Measurements from ENCODE around the gene PHACTR4.
"Not testable (repeated sequence)": the region's sequence is repeated elsewhere in the genome, so short reads cannot be mapped to it uniquely, and the experiment has no call there.

PHACTR4 gene

GRCh38 chr1:28494737-28495136, 125.2 kb downstream of the PHACTR4 start:
- no peak for DNase-seq (ENCODE audit: low read depth, low spot score)

GRCh38 chr1:28499553-28499952, 130.0 kb downstream of the PHACTR4 start:
- no peak for DNase-seq (ENCODE audit: low read depth, low spot score)

- no peak for DNase-seq (ENCODE audit: low read depth, low spot score)
Observed at GRCh38 chr1:28501925-28502324, 132.4 kb downstream of the PHACTR4 start.

DNA sequence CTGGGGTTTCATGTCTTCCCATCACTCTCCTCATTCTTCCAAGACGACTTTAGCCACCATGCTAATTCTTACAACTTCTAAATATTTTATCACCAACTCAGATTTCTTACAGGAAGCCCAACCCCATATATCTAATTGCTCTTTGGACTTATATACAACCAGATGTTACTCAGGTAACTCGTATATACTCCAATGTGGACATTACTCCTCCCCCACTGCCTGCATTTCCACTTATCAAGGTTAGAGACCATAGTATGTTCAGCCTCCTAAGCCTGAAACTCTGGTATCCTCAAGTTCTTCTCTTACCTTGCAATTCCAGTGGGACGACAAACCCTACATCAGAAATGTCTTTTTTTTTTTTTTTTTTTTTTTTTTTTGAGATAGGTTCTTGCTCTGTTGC, 133.6 kb downstream of the PHACTR4 start:
- no peak for DNase-seq (ENCODE audit: low read depth, low spot score)

GRCh38 chr1:28505406-28506187, 136.1 kb downstream of the PHACTR4 start, which contains the start of gene RCC1:
Gene RCC1 (plus strand): TSS chr1:28506043. CDS start chr1:28529867, 23,824 bp downstream.
- DNase-seq (ENCODE audit: low read depth, low spot score), result peak; percentile 98

GRCh38 chr1:28506907-28507246, 137.3 kb downstream of the PHACTR4 start:
- DNase-seq (ENCODE audit: low read depth, low spot score), result no peak

GRCh38 chr1:28507247-28507645, 137.7 kb downstream of the PHACTR4 start:
- DNase-seq (ENCODE audit: low read depth, low spot score), result no peak

- DNase-seq (ENCODE audit: low read depth, low spot score), result no peak
Observed at GRCh38 chr1:28507646-28508434, 138.3 kb downstream of the PHACTR4 start.

DNA sequence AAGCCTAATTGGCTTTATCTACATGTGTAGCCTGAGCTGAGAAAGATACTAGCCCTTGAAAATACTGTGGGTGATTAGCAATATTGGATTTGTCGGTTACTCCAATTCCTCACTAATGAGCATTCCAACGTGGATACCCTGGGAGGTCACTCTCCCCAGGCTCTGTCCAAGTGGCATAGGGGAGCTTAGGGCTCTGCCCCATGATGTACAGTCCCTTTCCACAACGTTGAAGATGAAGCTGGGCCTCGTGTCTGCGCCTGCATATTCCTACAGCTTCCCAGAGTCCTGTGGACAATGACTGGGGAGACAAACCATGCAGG, 138.9 kb downstream of the PHACTR4 start:
- DNase-seq (ENCODE audit: low read depth, low spot score), result no peak

DNA sequence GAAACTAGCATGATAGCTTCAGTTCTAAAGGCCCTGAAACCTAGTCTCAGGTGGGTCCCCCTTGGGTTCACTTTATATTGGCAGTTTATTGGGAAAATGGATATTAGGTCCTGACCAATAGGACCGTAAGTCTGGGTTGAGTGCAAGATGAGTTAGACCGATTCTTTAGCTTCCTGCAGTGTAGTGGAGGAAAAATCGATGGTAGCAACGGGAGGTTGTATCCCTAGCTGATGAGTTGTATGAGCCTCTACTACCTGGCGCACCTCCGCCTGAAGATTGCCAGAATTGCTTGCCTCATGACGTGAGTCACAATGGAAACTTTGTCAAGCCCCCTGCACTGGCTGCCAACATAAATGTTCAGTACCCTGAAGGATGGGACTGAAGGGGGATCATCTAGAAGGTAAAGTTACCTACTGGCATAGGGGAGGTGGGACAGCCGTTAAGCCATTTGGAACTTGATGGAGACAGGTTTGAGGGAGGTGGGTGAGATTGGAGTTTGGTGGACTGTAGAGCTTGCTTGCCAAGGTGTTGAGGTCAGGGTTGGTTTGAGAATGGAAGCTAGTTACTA, 140.2 kb downstream of the PHACTR4 start:
- no peak for DNase-seq (ENCODE audit: low read depth, low spot score)

GRCh38 chr1:28510273-28510969, 140.9 kb downstream of the PHACTR4 start:
- DNase-seq (ENCODE audit: low read depth, low spot score), result no peak

- no peak for DNase-seq (ENCODE audit: low read depth, low spot score)
Observed at GRCh38 chr1:28510970-28511440, 141.5 kb downstream of the PHACTR4 start.

DNA sequence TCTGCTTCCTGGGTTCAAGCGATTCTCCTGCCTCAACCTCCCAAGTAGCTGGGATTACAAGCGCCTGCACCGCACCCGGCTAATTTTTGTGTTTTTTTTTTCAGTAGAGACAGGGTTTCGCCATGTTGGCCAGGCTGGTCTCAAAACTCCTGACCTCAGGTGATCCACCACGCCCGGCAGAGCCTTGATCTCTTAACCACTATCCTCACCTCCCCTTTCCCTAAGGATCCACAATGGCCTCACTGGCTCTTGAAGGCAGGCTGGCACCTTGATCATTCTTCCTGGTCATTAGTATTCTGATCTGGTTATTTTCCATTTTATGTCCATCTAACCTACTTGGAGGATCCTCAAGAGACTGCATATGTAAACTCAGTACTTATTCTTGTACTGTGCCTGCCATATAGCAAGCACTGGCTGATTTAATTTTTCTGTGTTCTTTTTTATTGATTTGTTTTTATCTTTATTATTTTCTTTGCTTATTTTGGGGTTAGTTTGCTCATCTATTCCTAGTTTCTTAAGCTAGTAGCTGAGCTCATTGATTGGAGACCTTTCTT, 142.6 kb downstream of the PHACTR4 start:
- no peak for DNase-seq (ENCODE audit: low read depth, low spot score)

GRCh38 chr1:28514445-28514933, 144.9 kb downstream of the PHACTR4 start:
- DNase-seq (ENCODE audit: low read depth, low spot score), result not testable (repeated sequence)

DNA sequence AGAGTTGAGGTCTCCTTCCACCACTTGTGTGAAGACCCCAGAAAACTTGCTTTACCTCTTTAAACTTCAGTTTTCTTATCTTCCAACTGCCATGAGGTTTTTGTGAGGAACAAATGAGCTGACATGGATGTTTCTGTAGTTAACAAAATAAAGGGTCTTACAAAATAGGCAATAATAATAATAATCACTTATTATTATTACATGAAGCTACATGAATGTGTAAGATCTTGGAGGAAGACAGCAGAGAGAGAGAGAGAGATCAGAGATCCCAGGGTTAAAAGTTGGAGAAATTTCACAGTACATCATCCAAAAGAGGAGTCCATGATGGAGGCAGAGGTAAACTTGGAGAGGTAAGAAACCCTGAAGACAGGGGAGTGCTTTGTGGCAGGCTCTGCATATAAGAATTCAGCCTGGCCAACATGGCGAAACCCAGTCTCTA, 147.0 kb downstream of the PHACTR4 start:
- DNase-seq (ENCODE audit: low read depth, low spot score), result no peak

GRCh38 chr1:28517649-28517999, 148.1 kb downstream of the PHACTR4 start:
- DNase-seq (ENCODE audit: low read depth, low spot score), result no peak

- DNase-seq (ENCODE audit: low read depth, low spot score), result peak; percentile 72
Observed at GRCh38 chr1:28518000-28518744, 148.6 kb downstream of the PHACTR4 start.

GRCh38 chr1:28518745-28519341, 149.3 kb downstream of the PHACTR4 start:
- DNase-seq (ENCODE audit: low read depth, low spot score), result no peak

- no peak for DNase-seq (ENCODE audit: low read depth, low spot score)
Observed at GRCh38 chr1:28519946-28520725, 150.6 kb downstream of the PHACTR4 start.

DNA sequence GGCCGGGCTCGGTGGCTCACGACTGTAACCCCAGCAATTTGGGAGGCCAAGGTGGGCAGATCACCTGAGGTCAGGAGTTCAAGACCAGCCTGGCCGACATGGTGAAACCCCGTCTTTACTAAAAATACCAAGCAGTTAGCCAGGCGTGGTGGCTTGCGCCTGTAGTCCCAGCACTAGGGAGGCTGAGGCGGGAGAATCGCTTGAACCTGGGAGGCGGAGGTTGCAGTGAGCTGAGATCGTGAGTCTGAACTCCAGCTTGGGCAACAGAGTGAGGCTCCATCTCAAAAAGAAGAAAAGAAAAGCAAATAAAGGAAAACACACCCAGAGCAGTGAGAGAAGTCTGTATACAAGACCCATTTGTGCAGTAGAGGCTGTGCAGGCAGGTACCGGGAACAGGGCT, 151.3 kb downstream of the PHACTR4 start:
- not testable (repeated sequence) for DNase-seq (ENCODE audit: low read depth, low spot score)
